ENCODE measurements around the gene MAGEA8. TPM values are rescaled to one million over a fixed set of nuclear protein-coding genes. Genes with fewer than 3 reads are reported as not detected.
"Not testable (repeated sequence)": the region's sequence is repeated elsewhere in the genome, so short reads cannot be mapped to it uniquely, and the experiment has no call there.

Gene MAGEA8
- total RNA-seq = not detected in 2 replicates
- not detected in 2 replicates for polyA plus RNA-seq

DNA sequence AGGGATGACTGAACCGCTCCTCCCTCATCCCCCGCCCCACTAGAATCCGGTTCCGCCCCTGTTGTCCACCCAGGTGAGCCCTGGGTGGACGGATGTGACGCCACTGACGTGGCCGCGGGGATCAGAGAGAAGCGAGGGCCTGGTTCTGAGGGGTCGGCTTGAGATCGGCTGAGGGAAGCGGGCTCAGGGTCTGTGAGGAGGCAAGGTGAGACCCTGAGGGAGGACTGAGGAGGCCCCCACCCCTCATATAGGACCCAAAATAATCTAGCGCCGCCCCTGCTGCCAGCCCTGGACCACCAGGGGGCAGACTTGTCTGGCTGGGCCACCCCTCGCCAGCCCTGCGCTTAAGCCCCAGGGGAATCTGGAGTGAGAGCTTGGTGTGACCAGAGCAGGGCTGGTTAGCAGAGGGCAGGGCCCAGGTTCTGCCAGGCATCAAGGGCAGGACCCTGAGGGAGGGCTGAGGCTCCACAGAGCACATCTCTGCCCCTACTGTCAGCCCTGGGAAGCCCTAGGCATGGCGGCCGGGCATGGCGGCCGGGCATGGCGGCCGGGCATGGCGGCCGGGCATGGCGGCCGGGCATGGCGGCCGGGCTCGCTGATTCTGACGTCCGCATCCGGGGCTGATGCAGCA is at the start of gene MAGEA8:
MAGEA8 (plus strand) TSS at position 103 of the 631 bp plus-strand sequence. CDS start 3,090 bp downstream, outside the sequence.
- DNase-seq (ENCODE audit: low spot score) = no peak
- no peak within 1 kb of the TSS for H2AFZ ChIP-seq
- H3K36me3 ChIP-seq (replicated peaks; ENCODE audit: insufficient read depth, low read depth) = no peaks in the 10 kb centered on the region
- H3K4me2 ChIP-seq = no peak within 1 kb of the TSS
- TF ChIP-seq EZH2phosphoT487 (IDR thresholded peaks at IDR 0.05; ENCODE audit: low read depth, severe bottlenecking, unreplicated experiment) = no peak
- TF ChIP-seq EZH2 (IDR thresholded peaks at IDR 0.05; ENCODE audit: borderline replicate concordance) = no peak
- TF ChIP-seq, protein P1, sequence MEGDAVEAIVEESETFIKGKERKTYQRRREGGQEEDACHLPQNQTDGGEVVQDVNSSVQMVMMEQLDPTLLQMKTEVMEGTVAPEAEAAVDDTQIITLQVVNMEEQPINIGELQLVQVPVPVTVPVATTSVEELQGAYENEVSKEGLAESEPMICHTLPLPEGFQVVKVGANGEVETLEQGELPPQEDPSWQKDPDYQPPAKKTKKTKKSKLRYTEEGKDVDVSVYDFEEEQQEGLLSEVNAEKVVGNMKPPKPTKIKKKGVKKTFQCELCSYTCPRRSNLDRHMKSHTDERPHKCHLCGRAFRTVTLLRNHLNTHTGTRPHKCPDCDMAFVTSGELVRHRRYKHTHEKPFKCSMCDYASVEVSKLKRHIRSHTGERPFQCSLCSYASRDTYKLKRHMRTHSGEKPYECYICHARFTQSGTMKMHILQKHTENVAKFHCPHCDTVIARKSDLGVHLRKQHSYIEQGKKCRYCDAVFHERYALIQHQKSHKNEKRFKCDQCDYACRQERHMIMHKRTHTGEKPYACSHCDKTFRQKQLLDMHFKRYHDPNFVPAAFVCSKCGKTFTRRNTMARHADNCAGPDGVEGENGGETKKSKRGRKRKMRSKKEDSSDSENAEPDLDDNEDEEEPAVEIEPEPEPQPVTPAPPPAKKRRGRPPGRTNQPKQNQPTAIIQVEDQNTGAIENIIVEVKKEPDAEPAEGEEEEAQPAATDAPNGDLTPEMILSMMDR (IDR thresholded peaks at IDR 0.05; ENCODE audit: poor library complexity) = no peak
- H3K79me2 ChIP-seq = no peaks in the 10 kb centered on the region
- no peaks in the 10 kb centered on the region for H4K20me1 ChIP-seq (ENCODE audit: insufficient read depth, poor library complexity, severe bottlenecking)
- H3K4me3 ChIP-seq = no peak within 1 kb of the TSS
- H3K27ac ChIP-seq = no peak within 1 kb of the TSS
- no peaks in the 10 kb centered on the region for H3K4me1 ChIP-seq (ENCODE audit: insufficient read depth)
- no peaks in the 10 kb centered on the region for H3K9me2 ChIP-seq (replicated peaks; ENCODE audit: insufficient read depth)
- H3K27me3 ChIP-seq = no peaks in the 10 kb centered on the region
- H3K9me3 ChIP-seq (ENCODE audit: low read depth) = no peaks in the 10 kb centered on the region
- 91% methylated on average over 30 of the region's 33 CpGs for WGBS (ENCODE audit: low lambda C conversion rate, missing lambda C conversion rate)

DNA sequence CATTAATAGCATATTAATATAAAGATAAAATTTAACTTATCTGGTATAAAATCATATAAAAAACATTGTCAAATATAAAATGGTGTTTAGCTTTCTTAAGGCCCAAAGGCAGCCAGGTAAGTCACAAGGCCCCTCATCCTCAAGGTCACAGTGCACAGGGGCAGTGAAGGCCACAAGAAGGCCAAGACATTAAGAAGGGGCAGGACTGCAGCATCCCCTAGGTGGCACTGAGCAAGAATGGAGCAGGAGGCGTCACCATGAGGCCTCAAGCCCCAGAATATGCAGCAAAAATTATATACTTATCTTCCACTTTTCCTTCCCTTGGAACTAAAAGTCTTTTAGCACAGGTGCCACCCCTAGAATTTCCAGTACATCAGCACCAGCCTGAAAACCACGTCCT is 49.5 kb upstream of the MAGEA8 start:
- Histone ChIP-seq H3K27ac (no peak overlapping the region), H3K27me3 (no peaks in the 10 kb centered on the region), H3K36me3 (replicated peaks; ENCODE audit: insufficient read depth, low read depth) (no peaks in the 10 kb centered on the region), H3K9me3 (ENCODE audit: low read depth) (no peaks in the 10 kb centered on the region), H3K4me2 (no peak overlapping the region), H4K20me1 (ENCODE audit: insufficient read depth, poor library complexity, severe bottlenecking) (no peaks in the 10 kb centered on the region), H3K4me1 (ENCODE audit: insufficient read depth) (no peaks in the 10 kb centered on the region), H3K9me2 (replicated peaks; ENCODE audit: insufficient read depth) (no peaks in the 10 kb centered on the region), H2AFZ (no peak overlapping the region), H3K79me2 (no peaks in the 10 kb centered on the region), H3K4me3 (no peak overlapping the region)
- WGBS (ENCODE audit: low lambda C conversion rate, missing lambda C conversion rate) = 71% methylated on average over 2 of the region's 2 CpGs
- no peak for DNase-seq (ENCODE audit: low spot score)
- TF ChIP-seq EZH2phosphoT487 (IDR thresholded peaks at IDR 0.05; ENCODE audit: low read depth, severe bottlenecking, unreplicated experiment) (no peak), EZH2 (IDR thresholded peaks at IDR 0.05; ENCODE audit: borderline replicate concordance) (no peak)
- TF ChIP-seq, protein P1 (IDR thresholded peaks at IDR 0.05; ENCODE audit: poor library complexity) = no peak

- not testable (repeated sequence) for DNase-seq (ENCODE audit: low spot score); H3K4me3 ChIP-seq; H3K4me2 ChIP-seq; H3K36me3 ChIP-seq (replicated peaks; ENCODE audit: insufficient read depth, low read depth); H3K27ac ChIP-seq; H3K9me3 ChIP-seq (ENCODE audit: low read depth); H3K4me1 ChIP-seq (ENCODE audit: insufficient read depth); H3K9me2 ChIP-seq (replicated peaks; ENCODE audit: insufficient read depth); H3K27me3 ChIP-seq; H3K79me2 ChIP-seq; H2AFZ ChIP-seq; H4K20me1 ChIP-seq (ENCODE audit: insufficient read depth, poor library complexity, severe bottlenecking)
- 63% methylated on average over 5 of the region's 5 CpGs for WGBS (ENCODE audit: low lambda C conversion rate, missing lambda C conversion rate)
Measured at GRCh38 chrX:149836728-149837127, 44.3 kb upstream of the MAGEA8 start.

DNA sequence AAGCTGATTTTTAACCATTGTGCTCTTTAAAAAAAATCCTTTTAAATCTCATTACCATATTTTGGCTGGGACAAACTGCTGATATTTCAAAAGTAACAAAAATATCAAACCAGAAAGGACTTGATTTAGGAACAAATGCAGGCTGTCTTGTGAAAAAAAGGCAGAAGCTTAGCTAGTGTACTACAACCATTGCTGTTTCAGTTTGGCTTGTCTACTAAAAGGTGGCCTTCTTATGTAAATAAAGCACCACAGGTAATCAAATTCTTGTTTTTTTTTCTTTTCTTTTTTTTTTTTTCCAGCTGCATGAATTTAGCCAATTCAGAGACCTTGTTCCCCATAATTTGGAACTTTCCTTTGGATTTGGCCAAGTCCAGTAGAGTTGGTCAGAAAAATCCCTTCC is 43.8 kb upstream of the MAGEA8 start:
- no peaks in the 10 kb centered on the region for H3K36me3 ChIP-seq (replicated peaks; ENCODE audit: insufficient read depth, low read depth)
- no peak overlapping the region for H3K4me2 ChIP-seq
- no peak for DNase-seq (ENCODE audit: low spot score)
- no peaks in the 10 kb centered on the region for H3K9me3 ChIP-seq (ENCODE audit: low read depth)
- no peaks in the 10 kb centered on the region for H3K9me2 ChIP-seq (replicated peaks; ENCODE audit: insufficient read depth)
- H3K4me1 ChIP-seq (ENCODE audit: insufficient read depth) = no peaks in the 10 kb centered on the region
- H3K27me3 ChIP-seq = no peaks in the 10 kb centered on the region
- H3K4me3 ChIP-seq = no peak overlapping the region
- H4K20me1 ChIP-seq (ENCODE audit: insufficient read depth, poor library complexity, severe bottlenecking) = no peaks in the 10 kb centered on the region
- no peak overlapping the region for H3K27ac ChIP-seq
- no peak overlapping the region for H2AFZ ChIP-seq
- TF ChIP-seq, protein P1 (IDR thresholded peaks at IDR 0.05; ENCODE audit: poor library complexity) = no peak
- TF ChIP-seq EZH2phosphoT487 (IDR thresholded peaks at IDR 0.05; ENCODE audit: low read depth, severe bottlenecking, unreplicated experiment) = no peak
- no peak for TF ChIP-seq EZH2 (IDR thresholded peaks at IDR 0.05; ENCODE audit: borderline replicate concordance)
- no peaks in the 10 kb centered on the region for H3K79me2 ChIP-seq

Data from hepatocyte (in vitro differentiated cells).